ENCODE results near the gene PLCXD3.

The PLCXD3 gene

GRCh38 chr5:41418220-41419031, 92.0 kb downstream of the PLCXD3 start:
- Histone ChIP-seq H3K9ac (no peak overlapping the region), H3K4me3 (IDR thresholded peaks at IDR 0.05; ENCODE audit: insufficient read depth, low read depth, low read length) (no peak overlapping the region), H3K36me3 (ENCODE audit: insufficient read depth) (no peaks in the 10 kb centered on the region), H3K4me2 (no peak overlapping the region), H3K4me1 (ENCODE audit: low read depth, poor library complexity, severe bottlenecking) (peaks cover 6% of the 10 kb centered on the region), H4K20me1 (ENCODE audit: insufficient read depth) (no peaks in the 10 kb centered on the region), H2AFZ (ENCODE audit: low read depth) (no peak overlapping the region), H3K79me2 (ENCODE audit: insufficient read depth, low read depth) (no peaks in the 10 kb centered on the region), H3K27ac (no peak overlapping the region), H3K27me3 (ENCODE audit: insufficient read depth, low read depth) (no peaks in the 10 kb centered on the region)
- TF ChIP-seq CTCF (conservative IDR thresholded peaks at IDR 0.05; ENCODE audit: low read depth, low read length), result no peak

- no peaks in the 10 kb centered on the region for H3K79me2 ChIP-seq (ENCODE audit: insufficient read depth, low read depth)
- no peak for TF ChIP-seq CTCF (conservative IDR thresholded peaks at IDR 0.05; ENCODE audit: low read depth, low read length)
- H3K4me1 ChIP-seq (ENCODE audit: low read depth, poor library complexity, severe bottlenecking), result peaks cover 6% of the 10 kb centered on the region
- H2AFZ ChIP-seq (ENCODE audit: low read depth), result no peak overlapping the region
- H3K27ac ChIP-seq, result no peak overlapping the region
- no peaks in the 10 kb centered on the region for H4K20me1 ChIP-seq (ENCODE audit: insufficient read depth)
- no peak overlapping the region for H3K4me2 ChIP-seq
- H3K36me3 ChIP-seq (ENCODE audit: insufficient read depth), result no peaks in the 10 kb centered on the region
- no peaks in the 10 kb centered on the region for H3K27me3 ChIP-seq (ENCODE audit: insufficient read depth, low read depth)
- no peak overlapping the region for H3K9ac ChIP-seq
- no peak overlapping the region for H3K4me3 ChIP-seq (IDR thresholded peaks at IDR 0.05; ENCODE audit: insufficient read depth, low read depth, low read length)
These were observed 94.1 kb downstream of the PLCXD3 start for GRCh38 chr5:41416336-41416735.

GRCh38 chr5:41415242-41415641, 95.2 kb downstream of the PLCXD3 start:
- Histone ChIP-seq H3K4me2 (no peak overlapping the region), H3K9ac (no peak overlapping the region), H3K27ac (no peak overlapping the region), H3K4me1 (ENCODE audit: low read depth, poor library complexity, severe bottlenecking) (peaks cover 6% of the 10 kb centered on the region), H2AFZ (ENCODE audit: low read depth) (no peak overlapping the region), H3K4me3 (IDR thresholded peaks at IDR 0.05; ENCODE audit: insufficient read depth, low read depth, low read length) (no peak overlapping the region), H3K27me3 (ENCODE audit: insufficient read depth, low read depth) (no peaks in the 10 kb centered on the region), H4K20me1 (ENCODE audit: insufficient read depth) (no peaks in the 10 kb centered on the region), H3K36me3 (ENCODE audit: insufficient read depth) (no peaks in the 10 kb centered on the region), H3K79me2 (ENCODE audit: insufficient read depth, low read depth) (no peaks in the 10 kb centered on the region)
- no peak for TF ChIP-seq CTCF (conservative IDR thresholded peaks at IDR 0.05; ENCODE audit: low read depth, low read length)

- Histone ChIP-seq H4K20me1 (ENCODE audit: insufficient read depth) (no peaks in the 10 kb centered on the region), H3K4me2 (no peak overlapping the region), H3K36me3 (ENCODE audit: insufficient read depth) (no peaks in the 10 kb centered on the region), H2AFZ (ENCODE audit: low read depth) (no peak overlapping the region), H3K79me2 (ENCODE audit: insufficient read depth, low read depth) (no peaks in the 10 kb centered on the region), H3K9ac (no peak overlapping the region), H3K27me3 (ENCODE audit: insufficient read depth, low read depth) (no peaks in the 10 kb centered on the region), H3K4me1 (ENCODE audit: low read depth, poor library complexity, severe bottlenecking) (peaks cover 6% of the 10 kb centered on the region), H3K4me3 (IDR thresholded peaks at IDR 0.05; ENCODE audit: insufficient read depth, low read depth, low read length) (no peak overlapping the region), H3K27ac (no peak overlapping the region)
- TF ChIP-seq CTCF (conservative IDR thresholded peaks at IDR 0.05; ENCODE audit: low read depth, low read length), result no peak
These were observed 95.8 kb downstream of the PLCXD3 start for GRCh38 chr5:41414598-41414997.

Measured in KMS-11 (cell line).